Left ventricle myocardium inferior (tissue), 1 donor: ENCODE data around the gene SLC18A3. TPM values are rescaled to one million over a fixed set of nuclear protein-coding genes. Genes with fewer than 3 reads are reported as not detected.

ENCODE experiments used
- DNase-seq: peaks from one replicate; pipeline ENCODE4 v3.0.0-alpha.2; 2020
- H3K27ac ChIP-seq: fragments of 200-600 bp; replicated peaks from 2 replicates; pipeline ENCODE4 v1.8.0; 2021
- H3K27me3 ChIP-seq: fragments of 200-600 bp; 2 replicates; pipeline ENCODE4 v1.8.0; 2021; ENCODE audit warnings: low read depth
- H3K36me3 ChIP-seq: fragments of 200-600 bp; 2 replicates; pipeline ENCODE4 v1.8.0; 2021
- H3K4me1 ChIP-seq: fragments of 200-600 bp; 2 replicates; pipeline ENCODE4 v1.8.0; 2021
- H3K4me3 ChIP-seq: fragments of 200-600 bp; 2 replicates; pipeline ENCODE4 v1.8.0; 2021; ENCODE audit warnings: mild to moderate bottlenecking, moderate library complexity
- H3K9me3 ChIP-seq: fragments of 200-600 bp; replicated peaks from 2 replicates; pipeline ENCODE4 v1.8.0; 2021
- CTCF ChIP-seq: fragments of 200-600 bp; IDR thresholded peaks from 2 replicates; pipeline ENCODE4 v1.8.0; 2021; ENCODE audit warnings: antibody characterized with exemption, mild to moderate bottlenecking, borderline replicate concordance
- intact Hi-C: fragments of 100-400 bp; cut with micrococcal nuclease; formaldehyde crosslinking; loops from one replicate; pipeline ENCODE4 v1.11.0; 2022
- total RNA-seq: library from RNA; stranded (reverse); fragmentation: NEBNext Ultra II Directional; extraction: Animal tissue kit (Norgen Biotek cat#: 25700); gene quantifications from one replicate; pipeline ENCODE4 v1.2.1, GENCODE V29; 2021
- donor health status: DM: no; HTN: yes; CAD: no; lungs with severe emphysema.

SLC18A3 gene
- total RNA-seq, 1 donor from 2014 or later = not detected

- Histone ChIP-seq H3K4me3 (no peak overlapping the region), H3K27ac (no peak overlapping the region), H3K9me3 (peaks cover 10% of the 10 kb centered on the region), H3K4me1 (peaks cover 8% of the 10 kb centered on the region), H3K27me3 (peaks cover 16% of the 10 kb centered on the region), H3K36me3 (no peaks in the 10 kb centered on the region)
- no peak for TF ChIP-seq CTCF
- DNase-seq = no peak
- intact Hi-C loops = no loop called here
Observed at GRCh38 chr10:49569031-49569631, 41.0 kb upstream of the SLC18A3 start.

GRCh38 chr10:49571388-49571787 is 38.7 kb upstream of the SLC18A3 start:
- H3K4me1 ChIP-seq = no peaks in the 10 kb centered on the region
- peaks cover 27% of the 10 kb centered on the region for H3K27me3 ChIP-seq
- no peak for DNase-seq
- no peak overlapping the region for H3K27ac ChIP-seq
- H3K4me3 ChIP-seq = no peak overlapping the region
- intact Hi-C loops = no loop called here
- H3K9me3 ChIP-seq = peaks cover 10% of the 10 kb centered on the region
- no peak for TF ChIP-seq CTCF
- no peaks in the 10 kb centered on the region for H3K36me3 ChIP-seq

- no peak for TF ChIP-seq CTCF
- Histone ChIP-seq H3K36me3 (no peaks in the 10 kb centered on the region), H3K4me3 (no peak overlapping the region), H3K4me1 (no peaks in the 10 kb centered on the region), H3K9me3 (peaks cover 10% of the 10 kb centered on the region), H3K27ac (no peak overlapping the region), H3K27me3 (peaks cover 27% of the 10 kb centered on the region)
- intact Hi-C loops = no loop called here
- DNase-seq = no peak
Observed at GRCh38 chr10:49572594-49573114, 37.5 kb upstream of the SLC18A3 start.

GRCh38 chr10:49575489-49576072 is 34.5 kb upstream of the SLC18A3 start:
- no peak overlapping the region for H3K27ac ChIP-seq
- H3K27me3 ChIP-seq = peaks cover 31% of the 10 kb centered on the region
- H3K4me1 ChIP-seq = no peaks in the 10 kb centered on the region
- no peak overlapping the region for H3K4me3 ChIP-seq
- no peaks in the 10 kb centered on the region for H3K36me3 ChIP-seq
- DNase-seq = no peak
- H3K9me3 ChIP-seq = no peaks in the 10 kb centered on the region
- intact Hi-C loops = no loop called here
- no peak for TF ChIP-seq CTCF

GRCh38 chr10:49577182-49577925 is 32.8 kb upstream of the SLC18A3 start:
- Histone ChIP-seq H3K36me3 (no peaks in the 10 kb centered on the region), H3K27me3 (peaks cover 30% of the 10 kb centered on the region), H3K27ac (no peak overlapping the region), H3K4me3 (no peak overlapping the region), H3K9me3 (no peaks in the 10 kb centered on the region), H3K4me1 (no peaks in the 10 kb centered on the region)
- TF ChIP-seq CTCF = no peak
- intact Hi-C loops = no loop called here
- no peak for DNase-seq
